HL-60 (cell line): Measurements from ENCODE around the gene ARHGEF17.

Experiments
- GABPA ChIP-seq: IDR thresholded peaks from 2 replicates; pipeline ENCODE4 v1.6.1; 2012; ENCODE audit warnings: low read depth
- POLR2AphosphoS5 ChIP-seq: IDR thresholded peaks from 2 replicates; pipeline ENCODE4 v1.6.1; 2012; ENCODE audit warnings: low read depth
- TF ChIP-seq, protein P1 (sequence below): IDR thresholded peaks from one replicate; pipeline ENCODE4 v1.5.1; 2011; ENCODE audit warnings: low read length, control low read depth, inconsistent platforms; ENCODE audit not compliant: insufficient read depth

DNA sequence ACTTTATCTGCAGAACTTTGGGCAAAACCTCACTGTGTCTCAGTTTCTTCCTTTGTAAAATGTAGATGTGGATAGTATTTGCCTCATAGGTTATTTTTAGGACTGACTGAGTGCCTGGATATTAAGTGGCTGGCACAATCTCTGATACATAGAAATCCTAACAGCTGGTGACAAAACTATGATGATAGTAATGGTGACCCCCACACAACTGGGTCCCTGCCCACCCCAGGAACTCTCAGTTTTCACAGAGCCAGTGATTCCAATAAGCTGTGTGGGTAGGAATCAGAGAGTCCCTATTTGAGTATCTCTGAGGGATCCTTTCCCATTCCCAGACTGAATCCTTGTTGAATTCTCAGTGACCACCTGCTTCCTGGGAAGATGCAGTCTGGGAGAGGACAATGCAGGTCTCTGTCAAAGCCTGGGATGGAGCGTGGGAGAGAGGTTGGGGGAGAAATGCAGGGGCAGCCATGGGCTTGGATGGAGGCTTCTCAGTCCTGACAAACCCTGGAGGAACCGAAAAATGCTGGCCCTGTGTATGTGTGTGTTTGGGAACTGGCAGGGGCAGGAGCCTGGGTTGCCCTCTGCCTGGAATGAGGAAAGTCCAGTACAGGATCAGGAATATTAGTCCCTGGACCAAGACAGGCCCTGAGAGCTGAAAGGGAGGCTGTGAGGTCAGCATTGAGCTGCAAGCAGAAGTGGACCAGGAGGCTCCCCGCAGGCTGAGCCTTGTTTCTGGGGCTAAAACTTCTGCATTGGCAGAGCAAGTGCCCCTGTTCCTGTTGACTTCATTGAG is 42.0 kb upstream of the ARHGEF17 start:
- TF ChIP-seq, protein P1, sequence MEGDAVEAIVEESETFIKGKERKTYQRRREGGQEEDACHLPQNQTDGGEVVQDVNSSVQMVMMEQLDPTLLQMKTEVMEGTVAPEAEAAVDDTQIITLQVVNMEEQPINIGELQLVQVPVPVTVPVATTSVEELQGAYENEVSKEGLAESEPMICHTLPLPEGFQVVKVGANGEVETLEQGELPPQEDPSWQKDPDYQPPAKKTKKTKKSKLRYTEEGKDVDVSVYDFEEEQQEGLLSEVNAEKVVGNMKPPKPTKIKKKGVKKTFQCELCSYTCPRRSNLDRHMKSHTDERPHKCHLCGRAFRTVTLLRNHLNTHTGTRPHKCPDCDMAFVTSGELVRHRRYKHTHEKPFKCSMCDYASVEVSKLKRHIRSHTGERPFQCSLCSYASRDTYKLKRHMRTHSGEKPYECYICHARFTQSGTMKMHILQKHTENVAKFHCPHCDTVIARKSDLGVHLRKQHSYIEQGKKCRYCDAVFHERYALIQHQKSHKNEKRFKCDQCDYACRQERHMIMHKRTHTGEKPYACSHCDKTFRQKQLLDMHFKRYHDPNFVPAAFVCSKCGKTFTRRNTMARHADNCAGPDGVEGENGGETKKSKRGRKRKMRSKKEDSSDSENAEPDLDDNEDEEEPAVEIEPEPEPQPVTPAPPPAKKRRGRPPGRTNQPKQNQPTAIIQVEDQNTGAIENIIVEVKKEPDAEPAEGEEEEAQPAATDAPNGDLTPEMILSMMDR = no peak
- TF ChIP-seq POLR2AphosphoS5 (no peak), GABPA (no peak)
